GM12864 (cell line): ENCODE measurements around the gene ALK.

Source experiments
- DNase-seq: peaks from one replicate; pipeline ENCODE4 v3.0.0-alpha.2; 2011; ENCODE audit warnings: low read depth
- H3K4me3 ChIP-seq: 2 replicates; pipeline ENCODE4 v1.5.1; 2011; ENCODE audit warnings: mild to moderate bottlenecking, low read depth, low read length, control low read depth
- CTCF ChIP-seq: IDR thresholded peaks from 2 replicates; pipeline ENCODE4 v1.5.1; 2011; ENCODE audit warnings: low read depth, mild to moderate bottlenecking, moderate library complexity, low read length, control low read depth, inconsistent platforms; ENCODE audit errors: missing control alignments

ALK gene

GRCh38 chr2:29509878-29510277 is 411.5 kb downstream of the ALK start:
- no peak overlapping the region for H3K4me3 ChIP-seq
- TF ChIP-seq CTCF = no peak
- DNase-seq = no peak

GRCh38 chr2:29509397-29509796 is 412.0 kb downstream of the ALK start:
- DNase-seq = no peak
- H3K4me3 ChIP-seq = no peak overlapping the region
- no peak for TF ChIP-seq CTCF

- TF ChIP-seq CTCF = no peak
- no peak overlapping the region for H3K4me3 ChIP-seq
- DNase-seq = no peak
Measured at GRCh38 chr2:29504746-29505145, 416.6 kb downstream of the ALK start.

GRCh38 chr2:29502460-29502911 is 418.9 kb downstream of the ALK start:
- TF ChIP-seq CTCF = no peak
- DNase-seq = no peak
- H3K4me3 ChIP-seq = no peak overlapping the region

GRCh38 chr2:29497375-29497774 is 424.0 kb downstream of the ALK start:
- H3K4me3 ChIP-seq = no peak overlapping the region
- TF ChIP-seq CTCF = no peak
- DNase-seq = no peak

GRCh38 chr2:29496198-29496597 is 425.2 kb downstream of the ALK start:
- no peak for DNase-seq
- TF ChIP-seq CTCF = no peak
- H3K4me3 ChIP-seq = no peak overlapping the region

GRCh38 chr2:29495536-29496060 is 425.8 kb downstream of the ALK start:
- no peak for TF ChIP-seq CTCF
- H3K4me3 ChIP-seq = no peak overlapping the region
- no peak for DNase-seq
